Measurements from ENCODE around the gene TMEM253.

- TF ChIP-seq CTCF (IDR thresholded peaks at IDR 0.05) (no peak), POLR2AphosphoS5 (IDR thresholded peaks at IDR 0.05; ENCODE audit: insufficient read depth in 1 of 2, low read depth in 1 of 2) (no peak), POLR2A (IDR thresholded peaks at IDR 0.05) (no peak)
Measured at GRCh38 chr14:21081521-21082142, 19.2 kb upstream of the TMEM253 start.

All from vagina (tissue), 2 donors.